GM19455 (cell line): ENCODE measurements around the gene C6orf120.

Experiments
- ATAC-seq: cut with Tn5 transposase; IDR thresholded peaks from one replicate; pipeline ENCODE4 v1.9.1; 2021; ENCODE audit not compliant: unreplicated experiment

C6orf120 gene

DNA sequence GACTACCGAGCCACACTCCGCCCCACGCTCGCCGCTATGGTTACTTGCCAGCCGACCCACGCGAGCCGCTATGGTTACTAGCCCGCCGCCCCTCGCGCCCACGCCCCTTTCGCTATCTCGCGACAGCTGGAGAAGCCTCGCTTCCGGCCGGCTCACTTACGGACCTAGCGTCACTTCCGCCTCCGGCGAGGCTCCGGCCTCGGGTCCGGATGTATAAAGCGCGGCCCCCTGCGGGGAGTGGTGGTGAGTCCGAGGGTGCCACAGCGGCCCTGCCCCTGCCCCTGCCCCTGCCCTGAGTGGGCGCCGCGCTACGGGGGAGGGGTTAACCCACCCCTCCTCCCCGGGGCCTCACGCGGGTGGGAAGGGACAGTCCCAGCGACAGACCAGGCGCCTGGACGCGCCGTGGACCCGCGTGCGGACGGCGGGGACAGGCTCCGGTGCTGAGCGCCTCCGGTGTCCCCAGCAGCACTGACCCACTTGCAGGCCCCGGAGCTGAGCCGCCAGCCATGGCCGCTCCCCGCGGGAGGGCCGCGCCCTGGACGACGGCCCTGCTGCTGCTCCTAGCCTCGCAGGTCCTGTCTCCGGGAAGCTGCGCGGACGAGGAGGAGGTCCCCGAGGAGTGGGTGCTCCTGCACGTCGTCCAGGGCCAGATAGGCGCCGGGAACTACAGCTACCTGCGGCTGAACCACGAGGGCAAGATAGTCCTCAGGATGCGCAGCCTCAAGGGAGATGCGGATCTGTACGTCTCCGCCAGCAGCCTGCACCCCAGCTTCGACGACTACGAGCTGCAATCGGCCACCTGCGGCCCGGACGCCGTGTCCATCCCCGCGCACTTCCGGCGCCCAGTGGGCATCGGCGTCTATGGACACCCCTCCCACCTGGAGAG lies at the start of gene C6orf120, which contains the start of gene WDR27:
Gene C6orf120, plus strand, starts transcription at position 173 of the 886 bp plus-strand sequence. Its CDS starts 334 bp downstream, at position 507.
Gene WDR27, minus strand, starts transcription at position 76 of the 886 bp plus-strand sequence. CDS start 13,024 bp downstream, outside the sequence.
- ATAC-seq: peak; percentile 95

DNA sequence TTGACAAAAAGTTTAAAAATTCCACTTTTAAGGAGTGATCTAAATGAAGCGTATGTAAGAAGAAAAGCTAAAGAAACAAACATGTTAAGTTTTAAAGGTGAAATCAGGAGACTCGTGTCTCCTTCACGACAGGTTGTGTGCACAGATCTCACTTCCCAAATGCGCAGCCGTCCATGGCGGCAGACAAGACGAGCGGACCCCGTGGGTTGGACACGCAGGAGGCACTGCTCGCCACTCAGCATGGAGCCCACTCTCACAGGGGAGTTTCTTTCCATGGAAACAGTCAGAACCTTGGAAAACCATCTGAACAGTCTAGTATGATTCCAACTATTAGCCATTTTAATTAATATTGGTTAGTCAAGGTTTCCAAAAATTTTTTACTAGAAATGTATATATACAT lies 49.0 kb upstream of the C6orf120 start:
- no peak for ATAC-seq

GRCh38 chr6:169653691-169654090 lies 48.2 kb upstream of the C6orf120 start:
- no peak for ATAC-seq

- peak; percentile 94 for ATAC-seq
Measured at GRCh38 chr6:169654598-169655391, 47.1 kb upstream of the C6orf120 start.

DNA sequence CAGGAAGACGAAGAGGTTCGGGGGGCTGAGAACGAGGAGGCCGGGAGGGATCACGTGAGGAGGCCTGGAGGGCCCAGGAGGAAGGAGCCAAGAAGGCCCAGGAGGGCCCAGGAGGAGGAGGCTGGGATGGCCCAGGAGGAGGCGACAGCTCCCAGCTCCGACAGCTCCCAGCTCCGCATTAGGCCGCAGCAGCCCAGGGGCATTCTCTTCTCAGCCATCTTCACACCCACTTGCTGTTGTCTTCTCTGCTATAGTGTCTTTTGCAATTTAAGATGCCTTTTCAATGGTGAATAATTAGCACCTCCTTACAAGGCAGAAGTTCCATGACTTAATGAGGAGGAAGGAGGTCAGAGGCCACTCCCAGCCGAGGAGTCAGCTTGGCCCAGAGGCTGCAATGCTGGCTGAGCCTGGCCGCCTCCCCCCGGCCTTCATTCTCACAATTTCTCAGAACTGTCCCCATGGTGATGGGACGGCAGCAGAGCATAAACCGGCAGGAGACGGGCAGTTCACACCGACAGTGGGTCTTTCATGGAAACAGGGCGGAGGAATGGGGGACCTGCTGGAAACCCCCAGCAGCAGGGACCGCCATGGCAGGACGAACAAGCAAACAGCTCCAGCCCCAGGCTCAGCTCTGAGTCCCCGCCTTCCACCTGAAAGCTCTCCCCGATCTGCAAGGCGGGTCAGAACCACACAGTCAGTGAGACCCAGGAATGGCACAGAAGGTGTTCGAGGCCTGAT lies 45.2 kb upstream of the C6orf120 start:
- ATAC-seq: no peak

DNA sequence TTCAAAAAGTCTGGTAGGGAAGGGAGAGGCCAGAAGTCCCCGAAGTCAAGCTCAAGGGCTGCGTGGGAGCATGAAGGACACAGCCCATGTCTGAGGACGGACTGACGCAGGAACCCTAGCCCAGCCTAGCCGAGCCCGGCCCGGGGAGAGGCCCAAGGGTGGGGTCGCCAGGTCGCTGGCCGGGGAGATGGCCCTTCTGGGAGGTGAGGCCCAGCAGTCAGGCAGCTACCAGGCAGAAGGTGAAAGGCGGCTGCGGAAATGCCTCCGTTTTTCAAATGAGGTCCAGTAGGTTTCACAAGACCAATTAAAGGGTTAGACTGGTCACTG lies 44.7 kb upstream of the C6orf120 start:
- no peak for ATAC-seq

DNA sequence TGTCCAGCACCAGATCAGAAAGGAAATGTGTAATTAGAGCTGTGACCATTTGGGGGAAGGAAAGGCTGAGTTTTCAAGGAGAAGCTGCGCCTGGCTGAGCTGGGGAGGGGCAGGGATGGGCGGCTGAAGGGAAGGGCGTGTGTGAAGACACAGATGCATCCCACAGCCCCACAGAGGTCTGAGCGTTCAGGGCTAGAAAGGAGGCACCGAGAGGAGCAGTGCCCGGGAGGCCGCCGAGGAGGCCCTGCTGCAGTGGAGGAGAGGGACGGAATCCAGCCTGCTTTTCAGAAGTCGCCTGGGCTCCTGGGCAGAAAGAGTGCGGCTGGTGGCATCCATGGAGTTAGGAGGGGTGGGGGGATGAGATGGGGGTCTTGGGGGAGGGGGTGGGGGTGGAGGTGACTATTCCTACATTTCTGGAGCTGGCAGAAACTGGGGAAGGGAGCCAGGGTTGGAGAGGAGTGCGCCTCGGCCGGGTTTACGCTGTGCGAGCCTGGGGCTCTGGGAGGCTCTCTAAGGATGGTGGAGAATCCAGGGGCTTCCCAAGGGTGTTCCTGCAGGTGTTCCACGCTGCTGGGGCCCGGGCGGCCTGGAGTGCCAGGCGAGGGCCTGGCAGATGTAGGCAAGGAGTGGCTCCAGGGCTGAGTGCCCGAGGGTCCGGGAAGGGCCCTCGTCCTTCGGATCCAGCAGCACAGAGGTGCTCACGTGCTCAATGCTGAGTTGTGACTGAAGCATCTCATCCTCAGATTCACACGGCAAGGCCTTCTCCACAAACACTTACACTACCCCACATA lies 41.9 kb upstream of the C6orf120 start:
- no peak for ATAC-seq

GRCh38 chr6:169660751-169661390 lies 41.1 kb upstream of the C6orf120 start:
- ATAC-seq: no peak

- ATAC-seq: no peak
Measured at GRCh38 chr6:169661391-169661756, 40.6 kb upstream of the C6orf120 start.

- ATAC-seq: no peak
Measured at GRCh38 chr6:169663468-169663867, 38.5 kb upstream of the C6orf120 start.

GRCh38 chr6:169664227-169664626 lies 37.7 kb upstream of the C6orf120 start:
- no peak for ATAC-seq

- no peak for ATAC-seq
Measured at GRCh38 chr6:169665289-169665688, 36.6 kb upstream of the C6orf120 start.

- ATAC-seq: no peak
Measured at GRCh38 chr6:169666441-169666840, 35.5 kb upstream of the C6orf120 start.

DNA sequence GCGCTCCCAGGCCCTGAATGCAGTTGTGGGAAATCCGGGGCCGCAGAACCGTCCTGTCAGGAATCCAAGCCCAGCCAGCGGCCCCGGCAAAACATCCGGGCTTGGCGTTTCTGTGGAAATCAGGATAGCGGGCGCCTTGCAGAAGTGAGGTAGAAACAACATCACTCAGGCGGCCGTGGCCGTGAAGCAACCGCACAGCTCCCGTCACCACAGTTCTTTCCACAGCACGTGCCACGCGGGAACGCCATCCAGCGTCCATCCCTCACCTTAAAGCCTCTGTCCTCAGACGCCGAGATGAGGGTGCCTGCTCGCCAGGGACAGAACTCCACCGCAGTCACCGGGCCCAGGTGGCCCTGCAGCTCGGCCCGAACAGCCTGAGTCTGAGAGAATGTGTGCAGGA lies 34.2 kb upstream of the C6orf120 start:
- no peak for ATAC-seq

DNA sequence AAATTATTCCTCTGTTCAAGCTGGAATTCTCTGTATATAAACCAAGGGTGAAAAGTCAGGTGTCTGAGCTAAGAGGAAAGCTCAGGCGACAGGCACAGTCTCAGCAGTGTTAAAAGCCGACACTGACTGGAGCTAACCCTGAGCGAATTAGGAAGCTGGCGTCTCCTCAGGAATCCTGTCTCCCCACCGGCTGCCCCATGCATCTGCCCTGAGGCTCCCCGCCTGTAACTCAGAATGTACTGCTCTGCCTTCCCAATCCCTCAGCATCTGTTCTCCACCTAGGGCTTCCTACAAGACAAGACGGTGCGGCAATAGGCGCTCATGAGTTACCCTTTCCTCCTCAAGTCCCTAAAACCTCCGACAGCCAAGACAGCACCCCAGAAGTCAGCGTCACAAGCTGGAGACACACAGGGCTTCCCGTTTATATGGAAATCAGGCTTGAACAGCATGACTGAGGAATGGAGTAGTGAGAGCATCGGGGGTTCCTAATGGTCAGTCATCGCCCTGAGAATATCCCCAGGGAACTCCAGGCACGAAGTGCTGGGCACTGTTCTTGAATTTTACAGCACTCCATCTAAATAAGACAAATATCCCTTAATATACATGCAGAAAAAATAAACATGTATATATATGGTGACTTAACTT lies 33.6 kb upstream of the C6orf120 start:
- no peak for ATAC-seq

DNA sequence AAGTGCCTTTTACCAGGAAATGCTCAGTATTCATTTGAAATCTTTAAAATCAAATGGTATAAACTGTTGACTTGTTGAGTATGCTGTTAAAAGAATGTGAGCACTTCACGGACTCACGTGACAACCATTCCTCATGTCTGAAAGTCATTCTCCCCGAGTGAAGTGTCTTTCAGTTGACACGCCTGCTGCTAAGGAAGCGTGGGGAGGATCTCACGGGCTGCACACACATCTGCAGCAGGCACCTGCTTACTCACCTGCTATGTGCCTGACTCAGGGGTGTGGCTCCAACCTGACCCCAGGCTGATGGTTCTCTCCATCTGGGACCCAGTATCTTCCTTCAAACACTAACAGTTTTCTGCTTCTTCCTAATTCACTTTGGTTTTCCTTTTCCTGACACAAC lies 32.8 kb upstream of the C6orf120 start:
- ATAC-seq: no peak

- no peak for ATAC-seq
Measured at GRCh38 chr6:169669889-169670288, 32.0 kb upstream of the C6orf120 start.

- no peak for ATAC-seq
Measured at GRCh38 chr6:169671563-169671962, 30.4 kb upstream of the C6orf120 start.

- ATAC-seq: no peak
Measured at GRCh38 chr6:169675011-169675410, 26.9 kb upstream of the C6orf120 start.

DNA sequence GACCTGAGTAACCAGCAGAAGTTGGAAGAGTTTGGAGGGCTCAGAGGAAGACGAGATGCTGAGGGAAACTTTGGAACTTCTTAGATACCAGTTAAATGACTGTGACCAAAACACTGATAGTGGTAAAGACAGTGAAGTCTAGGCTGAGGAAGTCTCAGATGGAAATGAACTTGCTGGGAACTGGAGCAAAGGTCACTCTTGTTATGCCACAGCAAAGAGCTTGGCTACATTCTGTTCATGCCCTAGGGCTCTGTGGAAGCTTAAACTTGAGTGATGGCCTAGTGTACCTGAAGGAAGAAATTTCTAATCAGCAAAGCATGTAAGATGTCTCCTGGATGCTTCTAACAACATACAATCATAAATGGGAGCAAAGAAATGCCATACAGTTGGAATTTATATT lies 24.8 kb upstream of the C6orf120 start:
- ATAC-seq: no peak
